Keratinocyte (primary cell): ENCODE results near the gene SLC35A5. TPM values are rescaled to one million over a fixed set of nuclear protein-coding genes. Genes with fewer than 3 reads are reported as not detected.

Experiments used
- DNase-seq: peaks from one replicate; pipeline ENCODE4 v3.0.0-alpha.2; 2011; ENCODE audit warnings: low read depth, missing footprints, low spot score
- FAIRE-seq: peaks from 2 replicates; lab custom pipeline; 2011; peaks lifted over from hg19 to GRCh38; lab: Jason Lieb, UNC
- H2AFZ ChIP-seq: 2 replicates; pipeline ENCODE4 v1.6.0; 2012; ENCODE audit warnings: low read length, control low read depth, inconsistent platforms; ENCODE audit not compliant: control insufficient read depth
- H3K27ac ChIP-seq: 2 replicates; pipeline ENCODE4 v1.5.1; 2011; ENCODE audit warnings: low read length; ENCODE audit not compliant: control insufficient read depth, insufficient read depth
- H3K27me3 ChIP-seq: 3 replicates; pipeline ENCODE4 v1.6.0; 2011; ENCODE audit warnings: low read length; ENCODE audit not compliant: control insufficient read depth, insufficient read depth; ENCODE audit errors: extremely low read depth
- H3K36me3 ChIP-seq, 2 experiments: 2 replicates in 1 of 2; 3 replicates in 1 of 2; pipeline ENCODE4 v1.5.1; 2011; ENCODE audit warnings: low read length in 2 of 2, mild to moderate bottlenecking in 1 of 2; ENCODE audit not compliant: control insufficient read depth in 2 of 2, insufficient read depth in 2 of 2; ENCODE audit errors: extremely low read depth in 1 of 2
- H3K4me1 ChIP-seq: 3 replicates; pipeline ENCODE4 v1.5.1; 2011; ENCODE audit warnings: low read length; ENCODE audit not compliant: control insufficient read depth, insufficient read depth; ENCODE audit errors: extremely low read depth
- H3K4me2 ChIP-seq: 3 replicates; pipeline ENCODE4 v1.6.0; 2011; ENCODE audit warnings: low read depth, low read length; ENCODE audit not compliant: control insufficient read depth, insufficient read depth; ENCODE audit errors: extremely low read depth
- H3K4me3 ChIP-seq, 3 experiments: fragments of 200-600 bp in 1 of 3; sonication (generic) in 1 of 3; 2 replicates in 2 of 3; 3 replicates in 1 of 3; pipeline ENCODE4 v1.5.1; 2011 to 2016; ENCODE audit warnings: low read length in 3 of 3, mild to moderate bottlenecking in 3 of 3, control low read depth in 2 of 3, inconsistent platforms in 1 of 3, low read depth in 1 of 3, mixed read lengths in 1 of 3, mixed run types in 1 of 3, moderate library complexity in 1 of 3; ENCODE audit not compliant: control insufficient read depth in 2 of 3, insufficient read depth in 2 of 3; ENCODE audit errors: extremely low read depth in 1 of 3
- H3K79me2 ChIP-seq: 2 replicates; pipeline ENCODE4 v1.6.0; 2012; ENCODE audit warnings: low read length; ENCODE audit not compliant: control insufficient read depth, insufficient read depth
- H3K9ac ChIP-seq: 3 replicates; pipeline ENCODE4 v1.6.0; 2011; ENCODE audit warnings: low read length; ENCODE audit not compliant: control insufficient read depth, insufficient read depth; ENCODE audit errors: extremely low read depth
- H3K9me1 ChIP-seq: 3 replicates; pipeline ENCODE4 v1.6.0; 2011; ENCODE audit warnings: low read length; ENCODE audit not compliant: control insufficient read depth, insufficient read depth; ENCODE audit errors: extremely low read depth
- H3K9me3 ChIP-seq: 2 replicates; pipeline ENCODE4 v1.5.1; 2012; ENCODE audit warnings: low read depth, low read length; ENCODE audit not compliant: control insufficient read depth
- H4K20me1 ChIP-seq: 3 replicates; pipeline ENCODE4 v1.6.0; 2011; ENCODE audit warnings: low read length; ENCODE audit not compliant: control insufficient read depth, insufficient read depth; ENCODE audit errors: extremely low read depth
- EZH2 ChIP-seq: IDR thresholded peaks from one replicate; pipeline ENCODE4 v1.6.1; 2012; ENCODE audit warnings: inconsistent platforms, mild to moderate bottlenecking, low read length, moderate library complexity
- dilution Hi-C: fragments of 300-500 bp; cut with MboI; formaldehyde crosslinking; loops from one replicate; pipeline ENCODE4 v1.7.0; 2020; ENCODE audit warnings: low sequenced_read_pairs; ENCODE audit not compliant: extremely low pct_ligation_motif_present
- polyA plus RNA-seq, 5 experiments: library from polyadenylated mRNA; depleted of rRNA in 3 of 5; stranded (reverse) in 3 of 5; stranded (forward) in 1 of 5; unstranded in 1 of 5; fragments of >200 nt; gene quantifications; 1 replicate in 1 of 5; 2 replicates in 3 of 5; 3 replicates in 1 of 5; pipeline versions ENCODE4 v1.2.1 to v1.2.3, GENCODE V29; 2011 to 2012; ENCODE audit warnings: missing spikeins in 2 of 5, low read depth in 1 of 5, low replicate concordance in 1 of 5
- TF ChIP-seq, protein P1 (sequence below), 3 experiments: IDR thresholded peaks in 1 of 3; conservative IDR thresholded peaks in 1 of 3; optimal IDR thresholded peaks in 1 of 3; 2 replicates in 2 of 3; 3 replicates in 1 of 3; pipeline versions ENCODE3 to v1.5.1; 2011; ENCODE audit warnings: low read length in 3 of 3, mild to moderate bottlenecking in 3 of 3, moderate library complexity in 2 of 3, control low read depth in 1 of 3, inconsistent platforms in 1 of 3; ENCODE audit not compliant: insufficient read depth in 2 of 3; ENCODE audit errors: extremely low read depth in 1 of 3

SLC35A5 gene
- polyA plus RNA-seq, 1 donor (not counting 4 experiments of a cell fraction or from before 2014, with no cell fraction given): 31.8 TPM

DNA sequence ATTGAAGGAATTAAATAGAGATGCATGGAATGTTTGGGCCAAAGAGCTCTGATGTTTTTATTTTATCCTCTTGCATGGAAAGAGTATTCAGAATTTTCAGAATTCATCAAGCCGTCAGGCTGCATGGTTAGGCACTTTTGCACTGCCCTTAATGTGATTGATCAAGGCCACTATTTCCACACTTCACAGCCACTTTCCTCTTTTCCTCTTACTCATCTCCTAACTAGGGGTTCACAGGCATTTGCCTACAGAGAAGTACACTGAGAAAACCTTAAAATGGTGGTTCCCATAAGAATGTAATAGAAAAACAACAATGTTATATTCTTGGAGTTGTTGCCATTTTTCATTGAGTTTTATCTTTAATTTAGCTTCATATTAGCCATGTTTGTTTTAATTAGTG is 10.9 kb downstream of the SLC35A5 start:
- Histone ChIP-seq H3K4me1 (no peaks in the 10 kb centered on the region), H3K4me3 (no peak overlapping the region), H3K79me2 (no peaks in the 10 kb centered on the region), H3K4me2 (no peak overlapping the region), H3K9ac (no peak overlapping the region), H3K27ac (no peak overlapping the region), H3K9me3 (no peaks in the 10 kb centered on the region), H3K9me1 (no peaks in the 10 kb centered on the region), H3K36me3 (peaks cover 0 to 5% of the 10 kb centered on the region in 2 experiments), H4K20me1 (no peaks in the 10 kb centered on the region), H2AFZ (no peak overlapping the region), H3K27me3 (no peaks in the 10 kb centered on the region)
- TF ChIP-seq, protein P1, sequence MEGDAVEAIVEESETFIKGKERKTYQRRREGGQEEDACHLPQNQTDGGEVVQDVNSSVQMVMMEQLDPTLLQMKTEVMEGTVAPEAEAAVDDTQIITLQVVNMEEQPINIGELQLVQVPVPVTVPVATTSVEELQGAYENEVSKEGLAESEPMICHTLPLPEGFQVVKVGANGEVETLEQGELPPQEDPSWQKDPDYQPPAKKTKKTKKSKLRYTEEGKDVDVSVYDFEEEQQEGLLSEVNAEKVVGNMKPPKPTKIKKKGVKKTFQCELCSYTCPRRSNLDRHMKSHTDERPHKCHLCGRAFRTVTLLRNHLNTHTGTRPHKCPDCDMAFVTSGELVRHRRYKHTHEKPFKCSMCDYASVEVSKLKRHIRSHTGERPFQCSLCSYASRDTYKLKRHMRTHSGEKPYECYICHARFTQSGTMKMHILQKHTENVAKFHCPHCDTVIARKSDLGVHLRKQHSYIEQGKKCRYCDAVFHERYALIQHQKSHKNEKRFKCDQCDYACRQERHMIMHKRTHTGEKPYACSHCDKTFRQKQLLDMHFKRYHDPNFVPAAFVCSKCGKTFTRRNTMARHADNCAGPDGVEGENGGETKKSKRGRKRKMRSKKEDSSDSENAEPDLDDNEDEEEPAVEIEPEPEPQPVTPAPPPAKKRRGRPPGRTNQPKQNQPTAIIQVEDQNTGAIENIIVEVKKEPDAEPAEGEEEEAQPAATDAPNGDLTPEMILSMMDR (optimal IDR thresholded peaks at IDR 0.05 in 1 of 3, IDR thresholded peaks at IDR 0.05 in 1 of 3, conservative IDR thresholded peaks at IDR 0.05 in 1 of 3; ENCODE audit: extremely low read depth in 1 of 3, insufficient read depth in 2 of 3, low read length in 3 of 3): no peak
- TF ChIP-seq EZH2: no peak
- DNase-seq: no peak
- FAIRE-seq: no peak
- dilution Hi-C loops: no loop called here

DNA sequence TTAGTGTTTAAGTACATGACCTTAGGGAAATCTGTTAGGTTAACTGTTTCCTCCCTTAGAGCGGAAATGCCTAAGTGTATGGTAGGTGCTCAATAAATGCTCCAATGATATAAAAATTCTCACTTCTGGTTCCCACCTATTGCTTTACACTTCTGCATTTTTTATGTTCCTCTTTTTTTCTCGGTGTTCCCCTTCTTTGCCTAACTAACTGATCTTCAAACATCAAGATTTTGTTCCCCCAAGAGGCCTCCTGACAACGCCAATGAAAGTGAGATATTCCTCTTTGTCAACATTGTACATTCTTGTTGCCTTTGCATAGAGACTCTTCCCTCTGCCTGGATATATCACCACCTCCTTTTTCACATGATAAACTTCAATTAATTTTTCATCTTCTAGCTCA is 17.4 kb downstream of the SLC35A5 start:
- Histone ChIP-seq H4K20me1 (no peaks in the 10 kb centered on the region), H3K27ac (peak overlapping the region; percentile 16), H3K4me2 (no peak overlapping the region), H3K9ac (no peak overlapping the region), H3K27me3 (no peaks in the 10 kb centered on the region), H2AFZ (no peak overlapping the region), H3K4me3 (no peak overlapping the region), H3K9me1 (no peaks in the 10 kb centered on the region), H3K9me3 (no peaks in the 10 kb centered on the region), H3K79me2 (no peaks in the 10 kb centered on the region), H3K36me3 (peaks cover 4 to 8% of the 10 kb centered on the region in 2 experiments), H3K4me1 (peaks cover 3% of the 10 kb centered on the region)
- FAIRE-seq (no peak), DNase-seq (no peak)
- TF ChIP-seq EZH2: no peak
- TF ChIP-seq, protein P1 (optimal IDR thresholded peaks at IDR 0.05 in 1 of 3, IDR thresholded peaks at IDR 0.05 in 1 of 3, conservative IDR thresholded peaks at IDR 0.05 in 1 of 3; ENCODE audit: extremely low read depth in 1 of 3, insufficient read depth in 2 of 3, low read length in 3 of 3): no peak
- dilution Hi-C loops: no loop called here
